Measurements from ENCODE around the gene MGMT. TPM values are rescaled to one million over a fixed set of nuclear protein-coding genes. Genes with fewer than 3 reads are reported as not detected.

MGMT gene
- total RNA-seq, 3 donors from 2014 or later, result 34.1 to 57.8 (median 46.7) TPM

- Histone ChIP-seq H3K27me3 (no peaks in the 10 kb centered on the region), H3K4me1 (no peaks in the 10 kb centered on the region), H3K36me3 (no peaks in the 10 kb centered on the region), H3K9me3 (no peaks in the 10 kb centered on the region), H3K4me3 (no peak overlapping the region), H3K27ac (no peak overlapping the region)
- TF ChIP-seq POLR2A (IDR thresholded peaks at IDR 0.05), result no peak
- no peak for TF ChIP-seq POLR2AphosphoS5 (IDR thresholded peaks at IDR 0.05)
- no peak for TF ChIP-seq CTCF (IDR thresholded peaks at IDR 0.05)
- intact Hi-C loops (cut with DNase I; ENCODE audit: low total_unique reads), result no loop called here
- no peak for DNase-seq (ENCODE audit: low spot score in 2 of 2)
These were observed 47.8 kb downstream of the MGMT start for GRCh38 chr10:129514568-129515451.

- no peaks in the 10 kb centered on the region for H3K36me3 ChIP-seq
- no peaks in the 10 kb centered on the region for H3K9me3 ChIP-seq
- no peak overlapping the region for H3K4me3 ChIP-seq
- no peak for DNase-seq (ENCODE audit: low spot score in 2 of 2)
- no peaks in the 10 kb centered on the region for H3K27me3 ChIP-seq
- TF ChIP-seq POLR2AphosphoS5 (IDR thresholded peaks at IDR 0.05) (no peak), CTCF (IDR thresholded peaks at IDR 0.05) (no peak), POLR2A (IDR thresholded peaks at IDR 0.05) (no peak)
- intact Hi-C loops (cut with DNase I; ENCODE audit: low total_unique reads), result no loop called here
- H3K27ac ChIP-seq, result no peak overlapping the region
- H3K4me1 ChIP-seq, result no peaks in the 10 kb centered on the region
These were observed 50.0 kb downstream of the MGMT start for GRCh38 chr10:129516846-129517679.

GRCh38 chr10:129517680-129518057, 50.6 kb downstream of the MGMT start:
- no peaks in the 10 kb centered on the region for H3K27me3 ChIP-seq
- H3K27ac ChIP-seq, result no peak overlapping the region
- DNase-seq (ENCODE audit: low spot score in 2 of 2), result no peak
- no peaks in the 10 kb centered on the region for H3K4me1 ChIP-seq
- TF ChIP-seq POLR2AphosphoS5 (IDR thresholded peaks at IDR 0.05), result no peak
- no peak for TF ChIP-seq POLR2A (IDR thresholded peaks at IDR 0.05)
- TF ChIP-seq CTCF (IDR thresholded peaks at IDR 0.05), result no peak
- no peak overlapping the region for H3K4me3 ChIP-seq
- intact Hi-C loops (cut with DNase I; ENCODE audit: low total_unique reads), result no loop called here
- no peaks in the 10 kb centered on the region for H3K36me3 ChIP-seq
- no peaks in the 10 kb centered on the region for H3K9me3 ChIP-seq

GRCh38 chr10:129518793-129519192, 51.8 kb downstream of the MGMT start:
- intact Hi-C loops (cut with DNase I; ENCODE audit: low total_unique reads), result no loop called here
- Histone ChIP-seq H3K4me1 (no peaks in the 10 kb centered on the region), H3K4me3 (no peak overlapping the region), H3K27ac (no peak overlapping the region), H3K27me3 (no peaks in the 10 kb centered on the region), H3K36me3 (no peaks in the 10 kb centered on the region), H3K9me3 (no peaks in the 10 kb centered on the region)
- DNase-seq (ENCODE audit: low spot score in 2 of 2), result no peak
- TF ChIP-seq CTCF (IDR thresholded peaks at IDR 0.05) (no peak), POLR2AphosphoS5 (IDR thresholded peaks at IDR 0.05) (no peak), POLR2A (IDR thresholded peaks at IDR 0.05) (no peak)
